GM13976 (cell line): ENCODE data around the gene AKAP9.
"Not testable (repeated sequence)": the region's sequence is repeated elsewhere in the genome, so short reads cannot be mapped to it uniquely, and the experiment has no call there.

Source experiments
- DNase-seq: peaks from one replicate; pipeline ENCODE4 v3.0.0; 2012; ENCODE audit warnings: low spot score
- in situ Hi-C: fragments of 300-500 bp; cut with MboI; formaldehyde crosslinking; loops from one replicate; pipeline ENCODE4 v1.12.0; 2022; ENCODE audit warnings: low sequenced_read_pairs, mixed read lengths, inconsistent platforms; ENCODE audit not compliant: unreplicated experiment
- TF ChIP-seq, protein P1 (sequence below): IDR thresholded peaks from 2 replicates; pipeline ENCODE4 v1.5.1; 2012; ENCODE audit warnings: borderline replicate concordance, mild to moderate bottlenecking; ENCODE audit not compliant: insufficient read depth; ENCODE audit errors: extremely low read depth, missing control alignments, control extremely low read depth

Gene AKAP9

DNA sequence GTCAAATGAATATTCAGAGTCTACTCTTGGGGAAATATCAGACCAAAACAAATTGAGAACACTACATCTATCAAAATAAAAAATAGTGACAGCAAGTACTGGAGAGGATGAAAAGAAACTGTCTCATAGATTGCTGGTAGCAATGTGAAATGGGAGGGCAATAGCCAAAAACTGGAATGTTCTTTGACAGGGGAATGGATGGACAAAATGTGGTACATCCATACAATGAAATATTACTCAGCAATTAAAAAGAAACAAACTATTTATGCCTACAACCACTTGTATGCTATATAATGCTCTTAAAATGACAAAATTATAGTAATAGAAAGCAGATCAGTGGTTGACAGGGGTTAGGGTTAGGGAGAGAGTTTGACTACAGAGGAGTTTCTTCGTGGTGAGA lies 147.6 kb downstream of the AKAP9 start:
- in situ Hi-C loops, result no loop called here
- TF ChIP-seq, protein P1, sequence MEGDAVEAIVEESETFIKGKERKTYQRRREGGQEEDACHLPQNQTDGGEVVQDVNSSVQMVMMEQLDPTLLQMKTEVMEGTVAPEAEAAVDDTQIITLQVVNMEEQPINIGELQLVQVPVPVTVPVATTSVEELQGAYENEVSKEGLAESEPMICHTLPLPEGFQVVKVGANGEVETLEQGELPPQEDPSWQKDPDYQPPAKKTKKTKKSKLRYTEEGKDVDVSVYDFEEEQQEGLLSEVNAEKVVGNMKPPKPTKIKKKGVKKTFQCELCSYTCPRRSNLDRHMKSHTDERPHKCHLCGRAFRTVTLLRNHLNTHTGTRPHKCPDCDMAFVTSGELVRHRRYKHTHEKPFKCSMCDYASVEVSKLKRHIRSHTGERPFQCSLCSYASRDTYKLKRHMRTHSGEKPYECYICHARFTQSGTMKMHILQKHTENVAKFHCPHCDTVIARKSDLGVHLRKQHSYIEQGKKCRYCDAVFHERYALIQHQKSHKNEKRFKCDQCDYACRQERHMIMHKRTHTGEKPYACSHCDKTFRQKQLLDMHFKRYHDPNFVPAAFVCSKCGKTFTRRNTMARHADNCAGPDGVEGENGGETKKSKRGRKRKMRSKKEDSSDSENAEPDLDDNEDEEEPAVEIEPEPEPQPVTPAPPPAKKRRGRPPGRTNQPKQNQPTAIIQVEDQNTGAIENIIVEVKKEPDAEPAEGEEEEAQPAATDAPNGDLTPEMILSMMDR, result no peak
- no peak for DNase-seq

DNA sequence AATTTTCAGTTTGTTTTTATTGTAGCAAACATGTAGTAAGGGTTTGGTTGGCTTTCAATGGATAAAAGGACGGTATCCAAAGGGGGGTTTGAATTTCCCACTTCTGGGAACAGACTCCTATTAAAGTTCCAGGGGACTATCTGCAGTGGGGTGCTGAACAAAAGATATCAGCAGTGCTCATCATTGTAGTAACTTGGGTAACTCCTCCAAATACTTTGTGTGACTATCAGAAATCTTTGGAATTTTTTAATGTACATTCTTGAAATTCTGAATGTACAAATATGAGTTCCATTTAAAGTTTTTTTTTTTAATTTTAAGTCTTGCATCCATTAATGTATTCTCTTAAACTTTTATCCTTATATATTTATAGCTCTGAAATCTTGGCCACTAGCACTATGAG lies 151.5 kb downstream of the AKAP9 start:
- DNase-seq, result no peak
- in situ Hi-C loops, result no loop called here
- TF ChIP-seq, protein P1, result no peak

DNA sequence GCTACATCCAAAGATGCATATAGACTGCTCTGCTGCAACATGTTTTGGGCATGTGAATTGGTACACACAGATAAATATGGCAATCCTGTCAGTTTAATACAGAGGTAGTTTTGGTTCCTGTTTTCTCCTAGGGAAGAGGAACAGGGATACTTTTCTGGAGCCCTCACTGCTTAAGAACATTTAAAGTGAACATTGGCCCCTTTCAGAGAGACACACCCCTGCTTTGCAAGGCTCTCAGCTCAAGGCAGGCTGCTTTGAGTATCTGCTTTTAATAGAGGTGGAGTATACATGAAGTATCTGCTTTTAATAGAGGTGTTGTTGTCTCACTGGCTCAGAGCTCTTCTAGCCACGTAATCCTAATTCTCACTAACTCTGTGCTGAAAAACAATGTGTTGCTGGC lies 154.7 kb downstream of the AKAP9 start:
- TF ChIP-seq, protein P1, result no peak
- in situ Hi-C loops, result no loop called here
- DNase-seq, result no peak

DNA sequence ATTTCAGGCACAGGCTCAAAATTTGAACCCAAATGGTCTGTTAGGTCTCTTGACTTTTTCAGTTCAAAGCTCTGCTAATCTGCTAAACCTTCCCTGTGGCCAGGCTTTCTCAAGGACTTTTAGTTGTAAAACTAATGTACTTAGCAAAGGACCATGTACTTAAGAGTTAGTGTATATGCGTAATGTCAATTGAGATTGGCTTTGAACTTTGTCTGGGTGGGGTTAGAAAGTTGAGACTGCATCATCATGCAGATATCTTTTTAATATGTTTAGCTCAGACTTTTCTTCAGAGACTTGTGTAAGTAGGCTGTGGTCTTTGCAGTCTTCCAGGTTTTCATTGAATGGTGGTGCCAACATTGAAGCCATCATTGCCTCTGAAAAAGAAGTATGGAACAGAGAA lies 159.9 kb downstream of the AKAP9 start:
- TF ChIP-seq, protein P1, result no peak
- in situ Hi-C loops, result no loop called here
- DNase-seq, result no peak

DNA sequence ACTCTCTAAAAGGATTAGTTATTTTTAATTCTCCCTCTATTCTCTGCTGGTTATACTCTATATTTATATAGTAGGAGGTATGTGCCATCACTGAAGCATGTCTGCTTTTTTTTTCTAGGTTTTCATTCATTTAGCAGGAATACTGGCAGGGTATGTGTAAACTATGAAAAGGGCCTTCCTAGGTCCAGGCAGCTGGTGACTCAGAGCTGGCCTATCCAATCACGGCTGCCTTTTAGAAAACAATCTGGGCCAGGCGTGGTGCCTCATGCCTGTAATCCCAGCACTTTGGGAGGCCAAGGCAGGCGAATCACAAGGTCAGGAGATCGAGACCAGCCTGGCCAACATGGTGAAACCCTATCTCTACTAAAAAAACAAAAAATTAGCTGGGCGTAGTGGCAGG lies 162.2 kb downstream of the AKAP9 start:
- in situ Hi-C loops, DNase-seq: not testable (repeated sequence)

DNA sequence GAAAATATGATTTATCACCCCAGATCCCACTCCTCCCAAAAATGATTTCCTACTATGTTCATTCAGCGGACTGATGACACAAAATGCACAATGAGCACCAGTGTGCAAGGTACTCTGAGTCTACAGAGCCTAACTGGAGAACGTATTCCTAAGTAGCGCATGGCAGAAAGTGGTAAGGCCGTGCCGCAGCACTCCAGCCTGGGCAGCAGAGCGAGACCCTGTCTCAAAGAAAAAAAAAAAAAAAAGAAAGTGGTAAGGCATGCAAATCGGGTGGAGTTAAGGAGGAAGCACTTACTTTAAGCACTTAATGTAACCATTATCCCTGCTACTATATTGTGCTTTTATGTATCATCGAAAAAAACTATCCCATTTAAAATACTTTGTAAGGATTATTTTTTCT lies 168.2 kb downstream of the AKAP9 start:
- in situ Hi-C loops, result no loop called here
- TF ChIP-seq, protein P1, result no peak
- no peak for DNase-seq

DNA sequence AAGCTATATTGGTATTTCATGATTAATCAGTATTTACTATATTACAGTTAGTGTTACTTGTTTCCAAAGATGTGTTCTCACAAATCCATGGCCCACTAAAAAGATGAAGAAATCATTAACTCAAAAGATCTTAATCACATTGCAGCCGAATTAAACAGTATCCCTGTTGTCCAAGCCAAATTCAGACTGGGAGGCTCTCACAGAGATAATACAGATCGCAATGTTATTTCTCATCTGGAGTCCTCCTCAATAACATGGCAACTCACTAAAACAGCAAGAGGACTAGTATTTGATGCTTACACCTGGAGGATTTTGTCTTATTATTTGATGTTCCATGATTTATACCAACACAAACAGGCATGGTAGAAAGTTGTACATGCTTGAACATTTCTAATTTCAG lies 170.2 kb downstream of the AKAP9 start:
- TF ChIP-seq, protein P1, result no peak
- DNase-seq, result no peak
- in situ Hi-C loops, result no loop called here
